IPS DF 19.7 (cell line): Measurements from ENCODE around the gene AK8.

ENCODE experiments used
- DNase-seq: peaks from one replicate; pipeline ENCODE4 v3.0.0-alpha.2; 2013; ENCODE audit warnings: low read depth, low spot score

Gene AK8

GRCh38 chr9:132858751-132859150 lies 19.3 kb downstream of the AK8 start:
- DNase-seq, result no peak

GRCh38 chr9:132857616-132858342 lies 20.3 kb downstream of the AK8 start:
- no peak for DNase-seq

- no peak for DNase-seq
Measured at GRCh38 chr9:132857031-132857430, 21.1 kb downstream of the AK8 start.

GRCh38 chr9:132855904-132856303 lies 22.2 kb downstream of the AK8 start:
- DNase-seq, result no peak

GRCh38 chr9:132854832-132855231 lies 23.3 kb downstream of the AK8 start:
- no peak for DNase-seq

GRCh38 chr9:132853482-132853881 lies 24.6 kb downstream of the AK8 start:
- no peak for DNase-seq

- no peak for DNase-seq
Measured at GRCh38 chr9:132849185-132849706, 28.8 kb downstream of the AK8 start.

GRCh38 chr9:132846918-132847515 lies 31.1 kb downstream of the AK8 start:
- no peak for DNase-seq

- DNase-seq, result no peak
Measured at GRCh38 chr9:132846109-132846917, 31.8 kb downstream of the AK8 start.

- DNase-seq, result no peak
Measured at GRCh38 chr9:132842124-132843044, 35.7 kb downstream of the AK8 start.

- DNase-seq, result no peak
Measured at GRCh38 chr9:132840980-132841379, 37.1 kb downstream of the AK8 start.

- no peak for DNase-seq
Measured at GRCh38 chr9:132838291-132838690, 39.8 kb downstream of the AK8 start.

- DNase-seq, result no peak
Measured at GRCh38 chr9:132837501-132838286, 40.4 kb downstream of the AK8 start.

GRCh38 chr9:132834343-132834742 lies 43.7 kb downstream of the AK8 start:
- DNase-seq, result no peak

- DNase-seq, result no peak
Measured at GRCh38 chr9:132833550-132834121, 44.4 kb downstream of the AK8 start.

- no peak for DNase-seq
Measured at GRCh38 chr9:132832171-132832881, 45.8 kb downstream of the AK8 start.

GRCh38 chr9:132828201-132828770 lies 49.8 kb downstream of the AK8 start:
- no peak for DNase-seq

GRCh38 chr9:132827366-132827765 lies 50.7 kb downstream of the AK8 start:
- no peak for DNase-seq
